Panc1 (cell line): ENCODE measurements around the gene TRIM2. TPM values are rescaled to one million over a fixed set of nuclear protein-coding genes. Genes with fewer than 3 reads are reported as not detected.

Experiments
- ATAC-seq: fragments of 200-7000 bp; cut with Tn5 transposase; 2 replicates; pipeline ENCODE4 v1.9.1; 2020; ENCODE audit warnings: mild to moderate bottlenecking, moderate library complexity
- BruUV-seq: library from RNA; stranded (reverse); fragments of 400-500 nt; replicated peaks from 2 replicates; lab custom pipeline; 2021; lab: Mats Ljungman, UMichigan
- CTCF ChIA-PET: fragments of 300-600 bp; sonication (Branson Sonifier 250); formaldehyde crosslinking; loops from one replicate; lab custom pipeline; 2022; ENCODE audit warnings: antibody characterized with exemption; lab: Charles Lee
- POLR2A ChIA-PET: fragments of 300-600 bp; sonication (Branson Sonifier 250); formaldehyde crosslinking; loops from one replicate; lab custom pipeline; 2022; ENCODE audit warnings: antibody characterized with exemption; lab: Charles Lee
- DNase-seq: peaks from one replicate; pipeline ENCODE4 v3.0.0-alpha.2; 2010; ENCODE audit warnings: low read depth, low spot score
- H3K27ac ChIP-seq: 2 replicates; pipeline ENCODE4 v1.5.1; 2011; ENCODE audit warnings: mild to moderate bottlenecking, low read length, inconsistent platforms
- H3K27me3 ChIP-seq: fragments of 200-500 bp; sonication (Bioruptor generic); 2 replicates; pipeline ENCODE4 v1.6.0; 2014; ENCODE audit warnings: low read length, inconsistent platforms; ENCODE audit not compliant: control insufficient read depth, insufficient read depth
- H3K36me3 ChIP-seq: fragments of 200-500 bp; sonication (Bioruptor generic); 2 replicates; pipeline ENCODE4 v1.5.1; 2014; ENCODE audit warnings: inconsistent platforms, mild to moderate bottlenecking, low read length, moderate library complexity; ENCODE audit not compliant: control insufficient read depth, insufficient read depth
- H3K4me1 ChIP-seq: 2 replicates; pipeline ENCODE4 v1.5.1; 2011; ENCODE audit warnings: inconsistent platforms, mild to moderate bottlenecking, low read length, moderate library complexity; ENCODE audit not compliant: control insufficient read depth, insufficient read depth
- H3K4me3 ChIP-seq, 2 experiments: 2 replicates each; pipeline ENCODE4 v1.5.1; 2011 to 2012; ENCODE audit warnings: low read depth in 2 of 2, low read length in 2 of 2, mild to moderate bottlenecking in 2 of 2, inconsistent platforms in 1 of 2, moderate library complexity in 1 of 2
- H3K9me3 ChIP-seq: fragments of 200-500 bp; sonication (Bioruptor generic); 2 replicates; pipeline ENCODE4 v1.5.1; 2014; ENCODE audit warnings: low read depth, mild to moderate bottlenecking, inconsistent platforms, low read length, moderate library complexity; ENCODE audit not compliant: control insufficient read depth, insufficient read depth
- CTCF ChIP-seq: fragments of 450-650 bp; IDR thresholded peaks from 2 replicates; pipeline ENCODE4 v1.5.1; 2017; ENCODE audit warnings: mild to moderate bottlenecking
- POLR2AphosphoS5 ChIP-seq: IDR thresholded peaks from 2 replicates; pipeline ENCODE4 v1.6.1; 2012; ENCODE audit warnings: mild to moderate bottlenecking, low read depth, low read length, moderate library complexity
- REST ChIP-seq, 2 experiments: IDR thresholded peaks; 2 replicates each; pipeline ENCODE4 v1.6.1; 2011 to 2012; ENCODE audit warnings: low read depth in 2 of 2, control low read depth in 1 of 2, low read length in 1 of 2, mild to moderate bottlenecking in 1 of 2, moderate library complexity in 1 of 2; ENCODE audit not compliant: insufficient read depth in 1 of 2
- SIN3A ChIP-seq: IDR thresholded peaks from 2 replicates; pipeline ENCODE4 v1.6.1; 2012; ENCODE audit warnings: low read depth, mild to moderate bottlenecking, low read length, moderate library complexity, borderline replicate concordance; ENCODE audit not compliant: insufficient read depth
- TCF7L2 ChIP-seq: IDR thresholded peaks from 2 replicates; pipeline ENCODE4 v1.6.1; 2011; ENCODE audit warnings: mild to moderate bottlenecking, low read depth, low read length, inconsistent platforms
- in situ Hi-C: cut with HindIII; loops from 2 replicates; pipeline ENCODE4 v1.10.0; 2016; ENCODE audit warnings: low sequenced_read_pairs, low pct_unique_long_range_greater_than_20kb
- intact Hi-C: fragments of 100-400 bp; cut with micrococcal nuclease; formaldehyde crosslinking; loops from one replicate; pipeline ENCODE4 v1.10.0; 2022; ENCODE audit not compliant: unreplicated experiment
- total RNA-seq: library from RNA; stranded (reverse); gene quantifications from one replicate; pipeline ENCODE4 v1.2.1, GENCODE V29; 2021; ENCODE audit not compliant: unreplicated experiment

TRIM2 gene
- total RNA-seq, 1 experiment from 2014 or later, result 18.9 TPM

- POLR2A ChIA-PET, result no interaction called here
- Histone ChIP-seq H3K27me3 (no peaks in the 10 kb centered on the region), H3K4me3 (no peak overlapping the region), H3K4me1 (no peaks in the 10 kb centered on the region), H3K36me3 (no peaks in the 10 kb centered on the region), H3K27ac (no peak overlapping the region), H3K9me3 (no peaks in the 10 kb centered on the region)
- intact Hi-C loops, result no loop called here
- in situ Hi-C loops, result no loop called here
- no peak for TF ChIP-seq SIN3A
- TF ChIP-seq REST (IDR thresholded peaks at IDR 0.05; ENCODE audit: insufficient read depth in 1 of 2, low read depth in 2 of 2, low read length in 1 of 2), result no peak
- CTCF ChIA-PET, result no interaction called here
- no peak for ATAC-seq
- BruUV-seq, result no TSS peak
- DNase-seq, result no peak
These were observed 178.9 kb downstream of the TRIM2 start for GRCh38 chr4:153383131-153383530.

GRCh38 chr4:153384160-153384559 lies 179.9 kb downstream of the TRIM2 start:
- Histone ChIP-seq H3K4me3 (no peak overlapping the region), H3K27ac (no peak overlapping the region), H3K9me3 (no peaks in the 10 kb centered on the region), H3K4me1 (no peaks in the 10 kb centered on the region), H3K36me3 (no peaks in the 10 kb centered on the region), H3K27me3 (no peaks in the 10 kb centered on the region)
- ATAC-seq, result no peak
- intact Hi-C loops (no loop called here), in situ Hi-C loops (no loop called here)
- no TSS peak for BruUV-seq
- ChIA-PET POLR2A (interaction anchor here (0.7 kb wide), 1 partner anchor 13 kb away, joined by 3 read pairs; no protein-coding TSS in a partner anchor), CTCF (no interaction called here)
- DNase-seq, result no peak
- TF ChIP-seq TCF7L2 (no peak), REST (IDR thresholded peaks at IDR 0.05; ENCODE audit: insufficient read depth in 1 of 2, low read depth in 2 of 2, low read length in 1 of 2) (no peak), POLR2AphosphoS5 (no peak), CTCF (no peak), SIN3A (no peak)
